ENCODE results near the gene THEM4.
"Not testable (repeated sequence)": the region's sequence is repeated elsewhere in the genome, so short reads cannot be mapped to it uniquely, and the experiment has no call there.

THEM4 gene

GRCh38 chr1:151859891-151860293 is 49.4 kb downstream of the THEM4 start:
- no peak for DNase-seq (ENCODE audit: low spot score)

GRCh38 chr1:151858886-151859665 is 50.2 kb downstream of the THEM4 start:
- no peak for DNase-seq (ENCODE audit: low spot score)

- no peak for DNase-seq (ENCODE audit: low spot score)
These were observed 51.1 kb downstream of the THEM4 start for GRCh38 chr1:151858030-151858746.

- no peak for DNase-seq (ENCODE audit: low spot score)
These were observed 53.4 kb downstream of the THEM4 start for GRCh38 chr1:151855933-151856332.

- DNase-seq (ENCODE audit: low spot score) = not testable (repeated sequence)
These were observed 53.8 kb downstream of the THEM4 start for GRCh38 chr1:151855516-151855915.

GRCh38 chr1:151854658-151855057 is 54.7 kb downstream of the THEM4 start:
- no peak for DNase-seq (ENCODE audit: low spot score)

GRCh38 chr1:151853411-151853943 is 55.8 kb downstream of the THEM4 start, which contains the start of gene THEM5:
THEM5 (minus strand) TSS chr1:151853712; CDS start chr1:151853565, 147 bp downstream.
- DNase-seq (ENCODE audit: low spot score) = no peak

GRCh38 chr1:151852733-151853132 is 56.6 kb downstream of the THEM4 start:
- no peak for DNase-seq (ENCODE audit: low spot score)

GRCh38 chr1:151851886-151852285 is 57.4 kb downstream of the THEM4 start:
- DNase-seq (ENCODE audit: low spot score) = no peak

GRCh38 chr1:151849871-151850270 is 59.4 kb downstream of the THEM4 start:
- DNase-seq (ENCODE audit: low spot score) = no peak

GRCh38 chr1:151849126-151849525 is 60.2 kb downstream of the THEM4 start:
- no peak for DNase-seq (ENCODE audit: low spot score)

- DNase-seq (ENCODE audit: low spot score) = no peak
These were observed 61.3 kb downstream of the THEM4 start for GRCh38 chr1:151847867-151848596.

- no peak for DNase-seq (ENCODE audit: low spot score)
These were observed 62.5 kb downstream of the THEM4 start for GRCh38 chr1:151846686-151847237.

GRCh38 chr1:151846062-151846568 is 63.2 kb downstream of the THEM4 start:
- no peak for DNase-seq (ENCODE audit: low spot score)

GRCh38 chr1:151843398-151843797 is 65.9 kb downstream of the THEM4 start:
- DNase-seq (ENCODE audit: low spot score) = no peak

- peak; percentile 39 for DNase-seq (ENCODE audit: low spot score)
These were observed 68.2 kb downstream of the THEM4 start for GRCh38 chr1:151841141-151841540.

GRCh38 chr1:151840421-151840820 is 68.9 kb downstream of the THEM4 start:
- no peak for DNase-seq (ENCODE audit: low spot score)

GRCh38 chr1:151839457-151840403 is 69.6 kb downstream of the THEM4 start, which contains the start of gene C2CD4D:
C2CD4D (minus strand) TSS chr1:151839820; CDS start chr1:151838989, 831 bp downstream.
- peak; percentile 95 for DNase-seq (ENCODE audit: low spot score)

GRCh38 chr1:151839082-151839412 is 70.3 kb downstream of the THEM4 start:
- DNase-seq (ENCODE audit: low spot score) = no peak

GRCh38 chr1:151838222-151839081 is 70.9 kb downstream of the THEM4 start:
- DNase-seq (ENCODE audit: low spot score) = no peak

All from globus pallidus (tissue), 1 donor.